ENCODE measurements around the gene PLA2G1B.

DNA sequence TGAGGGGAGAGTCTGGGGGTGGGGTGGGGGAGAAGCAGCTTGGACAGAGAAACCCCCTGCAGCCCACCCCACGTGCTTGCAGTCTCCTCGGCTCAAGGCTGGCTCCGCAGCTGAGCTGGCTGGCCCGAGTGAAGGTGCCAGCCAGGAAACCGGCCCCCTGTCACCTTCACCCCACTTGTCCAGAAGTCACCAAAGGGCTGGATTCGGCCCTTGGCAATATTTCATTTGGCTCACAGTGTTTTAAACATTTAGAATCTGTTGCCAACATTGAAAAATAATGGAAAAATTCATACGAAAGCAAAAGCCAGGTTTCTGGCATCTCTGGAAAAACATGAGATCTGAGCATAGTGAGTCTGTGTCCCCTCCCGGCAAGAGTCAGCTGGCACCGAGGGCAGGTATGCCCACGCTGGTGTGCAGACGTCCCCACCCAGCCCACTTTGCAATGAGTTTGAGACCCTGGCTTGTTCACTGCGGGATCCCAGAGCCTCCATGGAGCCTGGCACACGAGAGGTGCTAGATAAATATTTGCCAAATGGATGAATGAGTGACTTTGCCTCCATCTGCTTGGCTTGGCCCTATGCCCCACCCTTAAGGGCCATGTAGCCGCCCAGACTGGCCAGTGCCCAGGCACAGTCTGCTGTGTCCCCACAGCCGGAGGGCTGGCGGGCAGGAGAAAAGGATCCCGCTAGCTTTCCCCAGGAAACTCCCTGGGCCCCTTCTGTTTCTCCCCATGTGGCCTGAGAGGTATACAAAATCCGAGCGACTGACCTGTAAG lies 23.2 kb upstream of the PLA2G1B start:
- TF ChIP-seq POLR2A (IDR thresholded peaks at IDR 0.05) = no peak
- TF ChIP-seq, protein P1, sequence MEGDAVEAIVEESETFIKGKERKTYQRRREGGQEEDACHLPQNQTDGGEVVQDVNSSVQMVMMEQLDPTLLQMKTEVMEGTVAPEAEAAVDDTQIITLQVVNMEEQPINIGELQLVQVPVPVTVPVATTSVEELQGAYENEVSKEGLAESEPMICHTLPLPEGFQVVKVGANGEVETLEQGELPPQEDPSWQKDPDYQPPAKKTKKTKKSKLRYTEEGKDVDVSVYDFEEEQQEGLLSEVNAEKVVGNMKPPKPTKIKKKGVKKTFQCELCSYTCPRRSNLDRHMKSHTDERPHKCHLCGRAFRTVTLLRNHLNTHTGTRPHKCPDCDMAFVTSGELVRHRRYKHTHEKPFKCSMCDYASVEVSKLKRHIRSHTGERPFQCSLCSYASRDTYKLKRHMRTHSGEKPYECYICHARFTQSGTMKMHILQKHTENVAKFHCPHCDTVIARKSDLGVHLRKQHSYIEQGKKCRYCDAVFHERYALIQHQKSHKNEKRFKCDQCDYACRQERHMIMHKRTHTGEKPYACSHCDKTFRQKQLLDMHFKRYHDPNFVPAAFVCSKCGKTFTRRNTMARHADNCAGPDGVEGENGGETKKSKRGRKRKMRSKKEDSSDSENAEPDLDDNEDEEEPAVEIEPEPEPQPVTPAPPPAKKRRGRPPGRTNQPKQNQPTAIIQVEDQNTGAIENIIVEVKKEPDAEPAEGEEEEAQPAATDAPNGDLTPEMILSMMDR (IDR thresholded peaks at IDR 0.05) = no peak

Measured in lower leg skin (tissue), 3 donors.